GM08714 (cell line): Measurements from ENCODE around the gene C11orf98.
"Not testable (repeated sequence)": the region's sequence is repeated elsewhere in the genome, so short reads cannot be mapped to it uniquely, and the experiment has no call there.

ENCODE experiments used
- H3K4me3 ChIP-seq: fragments of 200-500 bp; sonication (Bioruptor generic); 2 replicates; pipeline ENCODE4 v1.5.1; 2014; ENCODE audit warnings: mild to moderate bottlenecking, low read length, inconsistent platforms
- ZNF274 ChIP-seq: IDR thresholded peaks from 2 replicates; pipeline ENCODE4 v1.6.1; 2012; ENCODE audit warnings: mild to moderate bottlenecking, low read depth, low read length

C11orf98 gene

GRCh38 chr11:62665075-62665598 is at the start of gene C11orf98, which contains the start of gene CSKMT:
TSS of gene C11orf98 (minus strand) at chr11:62665210. CDS start at chr11:62665169, 41 bp downstream.
TSS of gene CSKMT (plus strand) at chr11:62665312. CDS start at chr11:62665880, 568 bp downstream.
- no peak for TF ChIP-seq ZNF274
- H3K4me3 ChIP-seq, result peak within 1 kb of the TSS; percentile 83

- no peak overlapping the region for H3K4me3 ChIP-seq
Measured at GRCh38 chr11:62713343-62713742, 48.3 kb upstream of the C11orf98 start.

GRCh38 chr11:62712861-62713260 is 47.9 kb upstream of the C11orf98 start:
- no peak for TF ChIP-seq ZNF274
- H3K4me3 ChIP-seq, result no peak overlapping the region

More at GRCh38 chr11:62713343-62713742, 48.3 kb upstream of the C11orf98 start:
- no peak for TF ChIP-seq ZNF274

DNA sequence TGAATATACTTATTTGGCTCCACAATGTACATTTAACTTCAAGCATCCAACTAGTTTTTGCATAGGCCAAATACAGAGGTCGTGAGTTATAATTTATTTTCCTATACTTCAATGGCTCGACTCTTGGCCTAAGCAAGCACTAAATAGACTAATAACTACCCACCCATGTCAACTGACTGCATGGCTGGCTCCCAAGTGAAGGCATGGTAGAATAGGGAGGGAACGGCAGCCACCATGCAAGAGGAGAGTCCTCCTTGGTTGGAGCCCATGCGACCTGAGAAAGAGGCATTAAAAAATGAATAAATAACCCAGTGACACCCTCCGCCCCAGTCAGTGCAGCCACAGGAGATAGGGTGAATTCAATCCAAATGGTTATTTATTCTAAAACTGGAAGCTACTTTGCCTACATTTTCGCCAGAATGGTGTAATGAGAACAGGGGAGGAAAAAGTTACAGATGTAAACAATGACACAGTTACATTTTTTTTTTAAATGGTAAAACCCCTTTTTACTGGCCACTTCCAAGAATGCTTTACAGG is 47.3 kb upstream of the C11orf98 start:
- TF ChIP-seq ZNF274, result no peak

GRCh38 chr11:62710001-62710345 is 45.0 kb upstream of the C11orf98 start:
- H3K4me3 ChIP-seq, result peak overlapping the region; percentile 57; the same call in 1 of the 2 replicates
- no peak for TF ChIP-seq ZNF274

More for the DNA sequence above, 47.3 kb upstream of the C11orf98 start:
- H3K4me3 ChIP-seq, result no peak overlapping the region

- no peak for TF ChIP-seq ZNF274
- H3K4me3 ChIP-seq, result peak overlapping the region; percentile 63; the same call in 1 of the 2 replicates
Measured at GRCh38 chr11:62709247-62710000, 44.4 kb upstream of the C11orf98 start.

DNA sequence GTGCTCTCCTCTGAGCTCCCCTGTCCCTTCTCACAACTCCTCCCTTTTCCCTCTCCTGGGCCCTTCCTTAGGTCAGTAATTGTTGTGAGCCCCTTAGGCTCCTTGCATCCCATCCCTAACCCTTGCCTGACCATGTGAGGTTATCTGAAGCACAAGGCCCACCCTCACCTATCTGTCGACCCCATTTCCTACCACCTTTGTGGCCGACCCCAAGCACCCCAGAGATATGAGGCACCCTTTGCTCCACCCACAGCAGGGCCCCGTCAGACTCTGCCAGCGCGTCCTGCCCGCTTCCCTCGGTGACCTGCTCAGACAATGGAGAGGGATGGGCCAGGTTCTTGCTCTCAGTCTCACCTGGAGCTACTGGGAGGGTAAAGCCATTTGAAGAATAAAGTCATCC is 43.8 kb upstream of the C11orf98 start:
- H3K4me3 ChIP-seq, result peak overlapping the region; percentile 63; the same call in 1 of the 2 replicates
- no peak for TF ChIP-seq ZNF274

- peak overlapping the region; percentile 63; the same call in 1 of the 2 replicates for H3K4me3 ChIP-seq
- no peak for TF ChIP-seq ZNF274
Measured at GRCh38 chr11:62708392-62708791, 43.4 kb upstream of the C11orf98 start.

- H3K4me3 ChIP-seq, result peak within 1 kb of the TSS; percentile 37; the same call in 1 of the 2 replicates
- TF ChIP-seq ZNF274, result no peak
Measured at GRCh38 chr11:62707277-62707861, 42.4 kb upstream of the C11orf98 start, which contains the start of the genes BSCL2 and GNG3. TSS of gene BSCL2 (minus strand) at chr11:62707424. CDS start at chr11:62707195, 229 bp downstream. TSS of gene GNG3 (plus strand) at chr11:62707676. CDS start at chr11:62708296, 620 bp downstream.

- no peak for TF ChIP-seq ZNF274
- peak overlapping the region; percentile 37; the same call in 1 of the 2 replicates for H3K4me3 ChIP-seq
Measured at GRCh38 chr11:62706850-62707247, 41.8 kb upstream of the C11orf98 start.

GRCh38 chr11:62705880-62706849 is 41.2 kb upstream of the C11orf98 start:
- H3K4me3 ChIP-seq, result peak overlapping the region; percentile 68
- TF ChIP-seq ZNF274, result no peak

DNA sequence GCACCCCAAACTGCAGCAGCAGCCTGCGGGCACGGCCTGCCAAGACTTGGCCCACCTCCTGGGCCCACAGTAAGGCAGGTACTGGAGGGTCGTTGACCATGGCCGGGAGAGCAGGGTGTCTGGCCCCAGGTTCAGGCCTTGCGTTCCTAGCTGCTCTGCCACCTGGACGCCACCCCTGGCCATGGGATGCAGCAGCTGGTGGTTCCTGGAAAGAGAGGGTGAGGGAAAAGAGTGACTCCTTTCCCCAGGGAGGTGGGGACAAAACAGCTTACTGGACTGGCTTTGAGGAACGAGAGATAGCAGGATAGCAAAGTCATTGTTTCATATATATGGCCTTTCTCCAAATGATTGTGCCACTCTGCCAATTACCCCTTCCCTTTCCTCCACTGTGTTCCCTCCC is 40.4 kb upstream of the C11orf98 start:
- peak overlapping the region; percentile 68 for H3K4me3 ChIP-seq
- TF ChIP-seq ZNF274, result no peak

GRCh38 chr11:62703921-62704320 is 38.9 kb upstream of the C11orf98 start:
- H3K4me3 ChIP-seq, result not testable (repeated sequence)
